Fibroblast of peridontal ligament (primary cell): ENCODE results near the gene CNEP1R1.

ENCODE experiments used
- DNase-seq: peaks from one replicate; pipeline ENCODE4 v3.0.0-alpha.2; 2010; ENCODE audit errors: extremely low read depth

CNEP1R1 gene

GRCh38 chr16:50065241-50065623, 40.2 kb downstream of the CNEP1R1 start:
- no peak for DNase-seq

- peak; percentile 89 for DNase-seq
These were observed 40.8 kb downstream of the CNEP1R1 start, which contains the start of gene HEATR3 for GRCh38 chr16:50065624-50066481. HEATR3 (plus strand) TSS chr16:50065970; CDS start chr16:50066132, 162 bp downstream.

- no peak for DNase-seq
These were observed 41.7 kb downstream of the CNEP1R1 start for GRCh38 chr16:50066482-50067289.

GRCh38 chr16:50067290-50067853, 42.3 kb downstream of the CNEP1R1 start:
- DNase-seq, result peak; percentile 72

- peak; percentile 33 for DNase-seq
These were observed 43.5 kb downstream of the CNEP1R1 start for GRCh38 chr16:50068550-50068949.

- DNase-seq, result no peak
These were observed 44.0 kb downstream of the CNEP1R1 start for GRCh38 chr16:50069060-50069459.

- no peak for DNase-seq
These were observed 46.1 kb downstream of the CNEP1R1 start for GRCh38 chr16:50071075-50071671.

- DNase-seq, result no peak
These were observed 47.7 kb downstream of the CNEP1R1 start for GRCh38 chr16:50072730-50073129.

GRCh38 chr16:50079397-50080140, 54.5 kb downstream of the CNEP1R1 start:
- no peak for DNase-seq

GRCh38 chr16:50081428-50082018, 56.5 kb downstream of the CNEP1R1 start:
- DNase-seq, result peak; percentile 36

GRCh38 chr16:50083996-50084395, 59.0 kb downstream of the CNEP1R1 start:
- DNase-seq, result no peak

GRCh38 chr16:50086176-50086575, 61.2 kb downstream of the CNEP1R1 start:
- DNase-seq, result no peak
